Subcutaneous adipose tissue (tissue), 4 donors: Measurements from ENCODE around the gene NIPAL4. TPM values are rescaled to one million over a fixed set of nuclear protein-coding genes. Genes with fewer than 3 reads are reported as not detected.

ENCODE experiments used
- total RNA-seq, 4 donors: library from RNA; depleted of rRNA; stranded (reverse); fragments of >200 nt; gene quantifications; one replicate each; pipeline ENCODE4 v1.1.0, GENCODE V29; 2016
- TF ChIP-seq, protein P1 (sequence below): fragments of 450-650 bp; IDR thresholded peaks from one replicate; pipeline ENCODE4 v1.5.1; 2016; ENCODE audit warnings: low read depth, mild to moderate bottlenecking, control low read depth, antibody characterized with exemption, moderate library complexity

The NIPAL4 gene
- total RNA-seq, 4 donors from 2014 or later: 0.22 to 1.3 TPM; not detected in 2

DNA sequence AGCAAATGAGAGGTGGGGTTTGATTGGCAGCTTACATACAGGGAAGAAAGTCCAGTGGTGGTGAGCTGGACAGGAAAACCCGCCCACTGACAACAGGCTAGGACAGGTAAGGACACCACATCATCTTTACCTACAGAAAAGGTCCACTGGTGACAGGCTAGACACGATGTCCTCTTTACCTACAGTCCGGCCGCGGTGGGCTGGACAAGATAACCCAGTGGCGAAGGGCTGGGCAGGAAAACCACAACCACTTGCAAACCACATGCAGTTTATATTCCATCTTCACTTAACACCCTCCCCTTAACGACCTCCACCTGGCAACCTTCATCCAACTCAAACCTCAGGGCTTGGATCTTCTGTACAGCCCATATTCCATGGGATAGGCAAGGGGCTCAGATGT, 5.0 kb upstream of the NIPAL4 start:
- TF ChIP-seq, protein P1, sequence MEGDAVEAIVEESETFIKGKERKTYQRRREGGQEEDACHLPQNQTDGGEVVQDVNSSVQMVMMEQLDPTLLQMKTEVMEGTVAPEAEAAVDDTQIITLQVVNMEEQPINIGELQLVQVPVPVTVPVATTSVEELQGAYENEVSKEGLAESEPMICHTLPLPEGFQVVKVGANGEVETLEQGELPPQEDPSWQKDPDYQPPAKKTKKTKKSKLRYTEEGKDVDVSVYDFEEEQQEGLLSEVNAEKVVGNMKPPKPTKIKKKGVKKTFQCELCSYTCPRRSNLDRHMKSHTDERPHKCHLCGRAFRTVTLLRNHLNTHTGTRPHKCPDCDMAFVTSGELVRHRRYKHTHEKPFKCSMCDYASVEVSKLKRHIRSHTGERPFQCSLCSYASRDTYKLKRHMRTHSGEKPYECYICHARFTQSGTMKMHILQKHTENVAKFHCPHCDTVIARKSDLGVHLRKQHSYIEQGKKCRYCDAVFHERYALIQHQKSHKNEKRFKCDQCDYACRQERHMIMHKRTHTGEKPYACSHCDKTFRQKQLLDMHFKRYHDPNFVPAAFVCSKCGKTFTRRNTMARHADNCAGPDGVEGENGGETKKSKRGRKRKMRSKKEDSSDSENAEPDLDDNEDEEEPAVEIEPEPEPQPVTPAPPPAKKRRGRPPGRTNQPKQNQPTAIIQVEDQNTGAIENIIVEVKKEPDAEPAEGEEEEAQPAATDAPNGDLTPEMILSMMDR: no peak

DNA sequence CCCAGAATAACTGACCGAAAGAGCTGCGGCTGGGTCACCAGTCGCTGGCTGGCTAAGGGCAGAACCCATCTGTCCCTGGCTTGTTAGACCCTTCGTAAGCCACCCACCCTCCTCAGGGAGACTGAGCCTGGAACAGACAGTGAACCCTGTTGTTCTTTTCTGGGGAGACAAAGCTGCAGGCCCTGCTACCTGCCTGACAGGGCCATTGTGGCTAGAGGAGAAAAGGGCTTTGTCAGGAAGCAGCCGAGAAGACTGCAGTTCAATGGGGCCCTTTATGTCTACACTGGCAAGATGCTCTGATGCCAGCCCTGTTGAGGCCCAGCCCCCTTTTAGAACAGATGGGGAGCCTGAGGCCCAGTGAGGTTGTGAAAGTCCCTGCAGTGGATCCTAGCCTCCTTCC, 3.7 kb upstream of the NIPAL4 start:
- TF ChIP-seq, protein P1: no peak

DNA sequence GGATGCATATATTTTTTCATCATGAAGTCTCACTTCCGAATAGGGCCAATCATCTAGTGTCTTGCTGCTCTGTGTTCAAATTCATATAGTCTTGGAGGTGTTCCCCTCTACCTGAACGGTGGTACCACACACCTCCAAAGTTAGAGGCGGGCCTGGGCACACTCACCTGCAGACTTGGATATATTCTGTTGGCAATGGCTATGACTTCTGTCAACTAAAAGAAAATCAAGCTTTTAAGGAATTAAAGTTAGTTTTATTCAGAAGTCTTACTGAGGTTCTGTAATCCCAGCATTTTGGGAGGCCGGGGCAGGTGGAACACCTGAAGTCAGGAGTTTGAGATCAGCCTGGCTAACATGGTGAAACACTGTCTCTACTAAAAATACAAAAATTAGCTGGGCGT, 2.6 kb upstream of the NIPAL4 start:
- TF ChIP-seq, protein P1: no peak

DNA sequence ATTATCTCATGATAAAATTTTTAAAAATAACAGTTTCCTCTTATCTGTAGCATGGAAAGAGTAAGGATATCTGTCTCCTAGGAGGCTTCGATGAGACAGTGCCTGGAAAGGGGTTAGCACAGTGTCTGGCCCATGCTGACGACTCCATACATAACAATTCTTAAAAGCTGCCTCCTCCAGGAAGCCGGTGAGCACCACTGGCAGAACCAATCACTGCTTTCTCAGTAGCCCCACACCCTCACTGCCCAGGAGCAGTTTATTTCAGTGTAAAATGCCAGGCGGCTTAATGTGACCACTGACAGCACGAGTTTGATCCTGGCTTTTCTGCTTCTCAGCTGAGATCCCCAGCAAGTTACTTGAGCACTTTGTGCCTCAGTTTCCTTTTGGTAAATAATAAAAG, 1.2 kb upstream of the NIPAL4 start:
- TF ChIP-seq, protein P1: no peak

DNA sequence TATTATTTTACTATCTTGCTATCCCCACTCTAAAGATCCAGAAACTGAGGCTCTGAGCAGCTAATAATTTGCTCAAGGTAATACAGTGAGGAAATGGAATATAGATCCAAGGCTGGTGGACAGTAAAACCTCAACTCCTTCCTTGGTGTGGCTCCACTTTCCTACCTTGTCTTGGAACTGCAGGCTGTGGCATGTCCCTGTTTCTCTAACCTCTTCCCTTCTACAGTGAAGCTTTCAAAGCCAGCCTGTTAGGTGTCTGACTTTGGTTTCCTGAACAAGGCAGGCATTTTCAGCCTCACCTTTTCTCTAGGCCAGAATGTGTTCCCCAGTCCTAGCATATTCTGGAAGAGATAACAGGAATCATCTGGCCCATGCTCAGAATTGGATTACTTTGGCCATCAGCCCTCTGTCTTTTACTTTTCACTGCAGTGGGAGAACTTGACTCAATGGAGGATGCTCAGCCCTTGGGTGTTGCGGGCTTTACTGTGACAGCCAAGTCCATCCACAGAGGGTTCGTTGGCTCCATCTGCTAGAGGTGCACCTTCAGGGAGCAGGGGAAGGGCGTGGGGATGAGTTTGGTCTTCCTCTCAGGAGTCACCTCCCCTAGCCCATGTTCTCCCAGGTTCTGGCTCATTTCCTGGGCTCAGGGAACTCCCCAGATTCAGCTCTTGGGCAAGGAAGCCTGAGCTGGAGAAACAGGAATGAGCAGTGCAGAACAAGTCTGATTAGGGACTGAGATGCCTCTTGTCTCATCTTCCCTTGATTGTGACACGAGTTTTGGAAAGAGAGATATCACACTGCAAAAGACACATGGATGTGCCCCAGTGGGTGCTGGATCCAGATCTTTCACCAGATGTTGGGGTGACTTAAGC, 1.1 kb downstream of the NIPAL4 start:
- TF ChIP-seq, protein P1: no peak

DNA sequence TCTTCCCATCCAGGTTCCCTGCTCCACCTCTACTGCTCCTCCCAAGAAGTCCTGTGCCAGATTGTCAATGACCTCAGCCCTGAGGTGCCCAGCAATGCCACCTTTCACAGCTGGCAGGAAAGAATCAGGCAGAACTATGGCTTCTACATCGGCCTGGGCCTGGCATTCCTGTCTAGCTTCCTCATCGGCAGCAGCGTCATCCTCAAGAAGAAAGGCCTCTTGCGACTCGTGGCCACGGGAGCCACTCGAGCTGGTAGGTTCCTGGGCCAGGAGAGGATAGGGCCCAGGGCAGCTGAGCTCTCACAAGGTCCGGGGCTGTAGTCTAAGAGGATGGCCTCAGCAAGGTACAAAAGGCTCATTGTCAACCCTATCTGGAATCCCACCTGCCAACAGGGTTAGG, 3.1 kb downstream of the NIPAL4 start:
- TF ChIP-seq, protein P1: no peak

DNA sequence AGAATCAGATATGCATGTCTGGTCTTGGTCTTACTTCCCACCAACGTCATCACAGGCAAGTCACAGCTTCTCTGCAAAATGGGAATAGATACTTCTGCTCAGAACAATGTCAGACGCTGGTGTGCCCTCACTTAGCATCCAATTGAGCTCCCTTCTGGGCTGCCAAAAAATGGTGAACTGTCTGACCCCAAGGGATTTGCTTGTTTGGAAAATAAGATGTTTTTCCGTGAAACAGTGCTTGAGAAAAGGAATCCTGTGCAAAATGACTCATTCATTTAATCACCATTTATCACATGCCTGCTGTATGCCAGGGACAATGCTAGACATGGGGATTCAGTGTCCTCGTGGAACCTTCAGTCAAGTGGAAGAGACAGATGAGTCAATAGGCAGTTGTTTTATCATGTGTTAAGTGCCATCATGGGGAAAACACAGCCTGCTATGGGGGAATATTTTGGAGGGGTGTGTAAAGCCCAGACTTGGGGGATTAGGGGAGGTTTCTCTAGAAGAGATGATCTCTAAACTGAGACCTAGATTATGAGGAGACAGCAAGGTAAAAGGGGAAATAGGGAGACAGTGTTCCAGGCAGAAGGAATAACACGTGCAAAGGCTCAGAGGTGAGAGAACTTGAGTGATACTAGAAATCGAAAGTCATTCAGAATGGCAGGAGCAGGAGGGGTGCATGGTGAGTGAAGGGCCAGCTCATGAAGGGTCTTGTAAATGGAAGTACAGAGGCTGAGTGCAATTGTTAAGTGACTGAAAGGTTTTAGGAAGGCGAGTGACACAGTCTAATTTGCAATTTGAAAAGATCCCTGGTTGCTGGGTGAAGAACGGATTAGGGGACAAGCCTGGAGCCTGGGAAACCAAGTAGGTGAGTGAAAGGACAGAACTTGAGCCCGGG, 3.9 kb downstream of the NIPAL4 start:
- TF ChIP-seq, protein P1: no peak
